ENCODE measurements around the gene FSIP1. TPM values are rescaled to one million over a fixed set of nuclear protein-coding genes. Genes with fewer than 3 reads are reported as not detected.
A peak's percentile ranks its signal among the peaks of the same experiment; 100 is the strongest.

Gene FSIP1
- total RNA-seq, 2 donors from 2014 or later, result 0.77 to 1.7 TPM

DNA sequence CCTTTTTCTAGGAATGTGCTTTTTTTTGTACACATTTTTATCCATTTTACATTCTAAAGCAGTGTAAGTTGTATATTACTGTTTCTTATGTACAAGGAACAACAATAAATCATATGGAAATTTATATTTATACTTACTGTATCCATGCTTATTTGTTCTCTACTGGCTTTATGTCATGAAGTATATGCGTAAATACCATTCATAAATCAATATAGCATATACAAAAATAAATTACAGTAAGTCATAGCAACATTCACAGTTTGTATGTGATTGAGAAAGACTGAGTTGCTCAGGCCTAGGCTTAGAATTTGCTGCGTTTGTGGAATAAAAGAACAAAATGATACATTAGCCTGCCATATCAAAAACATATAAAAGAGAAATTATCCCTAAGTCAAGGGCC, 185.3 kb downstream of the FSIP1 start:
- H3K4me3 ChIP-seq (ENCODE audit: low read length), result no peak overlapping the region
- Mint-ChIP-seq H3K36me3 (ENCODE audit: low read depth) (peaks cover 14% of the 10 kb centered on the region), H3K27ac (no peak overlapping the region), H3K4me3 (no peak overlapping the region), H3K4me1 (no peaks in the 10 kb centered on the region), H3K9me3 (no peaks in the 10 kb centered on the region), H3K27me3 (ENCODE audit: insufficient read depth) (no peaks in the 10 kb centered on the region)
- WGBS, 2 experiments (ENCODE audit: insufficient coverage in 1 of 2, insufficient read length in 1 of 2), result 100% methylated on average over 1 of the region's 2 CpGs; no CpG with 5 or more reads in 1 of the 2 experiments
- H3K4me1 ChIP-seq (ENCODE audit: control insufficient read depth, insufficient read depth, low read length), result no peaks in the 10 kb centered on the region
- no peaks in the 10 kb centered on the region for H3K9me3 ChIP-seq (ENCODE audit: control insufficient read depth, low read length)
- TF ChIP-seq, protein P1, sequence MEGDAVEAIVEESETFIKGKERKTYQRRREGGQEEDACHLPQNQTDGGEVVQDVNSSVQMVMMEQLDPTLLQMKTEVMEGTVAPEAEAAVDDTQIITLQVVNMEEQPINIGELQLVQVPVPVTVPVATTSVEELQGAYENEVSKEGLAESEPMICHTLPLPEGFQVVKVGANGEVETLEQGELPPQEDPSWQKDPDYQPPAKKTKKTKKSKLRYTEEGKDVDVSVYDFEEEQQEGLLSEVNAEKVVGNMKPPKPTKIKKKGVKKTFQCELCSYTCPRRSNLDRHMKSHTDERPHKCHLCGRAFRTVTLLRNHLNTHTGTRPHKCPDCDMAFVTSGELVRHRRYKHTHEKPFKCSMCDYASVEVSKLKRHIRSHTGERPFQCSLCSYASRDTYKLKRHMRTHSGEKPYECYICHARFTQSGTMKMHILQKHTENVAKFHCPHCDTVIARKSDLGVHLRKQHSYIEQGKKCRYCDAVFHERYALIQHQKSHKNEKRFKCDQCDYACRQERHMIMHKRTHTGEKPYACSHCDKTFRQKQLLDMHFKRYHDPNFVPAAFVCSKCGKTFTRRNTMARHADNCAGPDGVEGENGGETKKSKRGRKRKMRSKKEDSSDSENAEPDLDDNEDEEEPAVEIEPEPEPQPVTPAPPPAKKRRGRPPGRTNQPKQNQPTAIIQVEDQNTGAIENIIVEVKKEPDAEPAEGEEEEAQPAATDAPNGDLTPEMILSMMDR (conservative IDR thresholded peaks at IDR 0.05), result no peak
- peaks cover 53% of the 10 kb centered on the region for H3K36me3 ChIP-seq (ENCODE audit: control insufficient read depth, insufficient read depth, low read length)
- no peak overlapping the region for H3K9ac ChIP-seq (ENCODE audit: extremely low read depth, low read length, poor library complexity, severe bottlenecking)
- no peaks in the 10 kb centered on the region for H3K27me3 ChIP-seq (ENCODE audit: control insufficient read depth, insufficient read depth, low read length, poor library complexity, severe bottlenecking)
- no peak for DNase-seq
- H3K27ac ChIP-seq (ENCODE audit: low read depth, low read length), result no peak overlapping the region

DNA sequence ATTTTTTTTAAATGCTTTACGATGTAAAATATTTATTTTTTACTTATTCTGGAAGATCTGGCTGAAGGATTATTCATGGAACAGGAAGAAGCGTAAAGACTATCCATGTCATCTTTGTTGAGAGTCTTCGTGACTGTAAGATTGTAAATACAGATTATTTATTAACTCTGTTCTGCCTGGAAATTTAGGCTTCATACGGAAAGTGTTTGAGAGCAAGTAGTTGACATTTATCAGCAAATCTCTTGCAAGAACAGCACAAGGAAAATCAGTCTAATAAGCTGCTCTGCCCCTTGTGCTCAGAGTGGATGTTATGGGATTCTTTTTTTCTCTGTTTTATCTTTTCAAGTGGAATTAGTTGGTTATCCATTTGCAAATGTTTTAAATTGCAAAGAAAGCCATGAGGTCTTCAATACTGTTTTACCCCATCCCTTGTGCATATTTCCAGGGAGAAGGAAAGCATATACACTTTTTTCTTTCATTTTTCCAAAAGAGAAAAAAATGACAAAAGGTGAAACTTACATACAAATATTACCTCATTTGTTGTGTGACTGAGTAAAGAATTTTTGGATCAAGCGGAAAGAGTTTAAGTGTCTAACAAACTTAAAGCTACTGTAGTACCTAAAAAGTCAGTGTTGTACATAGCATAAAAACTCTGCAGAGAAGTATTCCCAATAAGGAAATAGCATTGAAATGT, 186.1 kb downstream of the FSIP1 start:
- TF ChIP-seq, protein P1 (conservative IDR thresholded peaks at IDR 0.05), result no peak
- H3K4me1 Mint-ChIP-seq, result no peaks in the 10 kb centered on the region
- no peaks in the 10 kb centered on the region for H3K9me3 Mint-ChIP-seq
- no peaks in the 10 kb centered on the region for H3K27me3 Mint-ChIP-seq (ENCODE audit: insufficient read depth)
- WGBS, 2 experiments (ENCODE audit: insufficient coverage in 1 of 2, insufficient read length in 1 of 2), result 94 to 100% methylated on average over 3 to 5 of the region's 5 CpGs
- Histone ChIP-seq H3K9ac (ENCODE audit: extremely low read depth, low read length, poor library complexity, severe bottlenecking) (no peak overlapping the region), H3K27me3 (ENCODE audit: control insufficient read depth, insufficient read depth, low read length, poor library complexity, severe bottlenecking) (no peaks in the 10 kb centered on the region), H3K9me3 (ENCODE audit: control insufficient read depth, low read length) (no peaks in the 10 kb centered on the region), H3K36me3 (ENCODE audit: control insufficient read depth, insufficient read depth, low read length) (peaks cover 61% of the 10 kb centered on the region), H3K4me3 (ENCODE audit: low read length) (no peak overlapping the region), H3K4me1 (ENCODE audit: control insufficient read depth, insufficient read depth, low read length) (no peaks in the 10 kb centered on the region), H3K27ac (ENCODE audit: low read depth, low read length) (no peak overlapping the region)
- H3K36me3 Mint-ChIP-seq (ENCODE audit: low read depth), result peaks cover 14% of the 10 kb centered on the region
- no peak overlapping the region for H3K4me3 Mint-ChIP-seq
- H3K27ac Mint-ChIP-seq, result no peak overlapping the region
- DNase-seq, result no peak

DNA sequence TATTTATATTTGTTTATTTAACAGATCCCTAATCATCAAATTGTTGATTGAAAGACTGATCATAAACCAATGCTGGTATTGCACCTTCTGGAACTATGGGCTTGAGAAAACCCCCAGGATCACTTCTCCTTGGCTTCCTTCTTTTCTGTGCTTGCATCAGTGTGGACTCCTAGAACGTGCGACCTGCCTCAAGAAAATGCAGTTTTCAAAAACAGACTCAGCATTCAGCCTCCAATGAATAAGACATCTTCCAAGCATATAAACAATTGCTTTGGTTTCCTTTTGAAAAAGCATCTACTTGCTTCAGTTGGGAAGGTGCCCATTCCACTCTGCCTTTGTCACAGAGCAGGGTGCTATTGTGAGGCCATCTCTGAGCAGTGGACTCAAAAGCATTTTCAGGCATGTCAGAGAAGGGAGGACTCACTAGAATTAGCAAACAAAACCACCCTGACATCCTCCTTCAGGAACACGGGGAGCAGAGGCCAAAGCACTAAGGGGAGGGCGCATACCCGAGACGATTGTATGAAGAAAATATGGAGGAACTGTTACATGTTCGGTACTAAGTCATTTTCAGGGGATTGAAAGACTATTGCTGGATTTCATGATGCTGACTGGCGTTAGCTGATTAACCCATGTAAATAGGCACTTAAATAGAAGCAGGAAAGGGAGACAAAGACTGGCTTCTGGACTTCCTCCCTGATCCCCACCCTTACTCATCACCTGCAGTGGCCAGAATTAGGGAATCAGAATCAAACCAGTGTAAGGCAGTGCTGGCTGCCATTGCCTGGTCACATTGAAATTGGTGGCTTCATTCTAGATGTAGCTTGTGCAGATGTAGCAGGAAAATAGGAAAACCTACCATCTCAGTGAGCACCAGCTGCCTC, 187.1 kb downstream of the FSIP1 start:
- DNase-seq, result no peak
- Histone ChIP-seq H3K36me3 (ENCODE audit: control insufficient read depth, insufficient read depth, low read length) (peaks cover 70% of the 10 kb centered on the region), H3K9ac (ENCODE audit: extremely low read depth, low read length, poor library complexity, severe bottlenecking) (no peak overlapping the region), H3K9me3 (ENCODE audit: control insufficient read depth, low read length) (no peaks in the 10 kb centered on the region), H3K4me1 (ENCODE audit: control insufficient read depth, insufficient read depth, low read length) (no peaks in the 10 kb centered on the region), H3K27me3 (ENCODE audit: control insufficient read depth, insufficient read depth, low read length, poor library complexity, severe bottlenecking) (no peaks in the 10 kb centered on the region), H3K27ac (ENCODE audit: low read depth, low read length) (peak overlapping the region; percentile 27), H3K4me3 (ENCODE audit: low read length) (no peak overlapping the region)
- TF ChIP-seq, protein P1 (conservative IDR thresholded peaks at IDR 0.05), result no peak
- no peaks in the 10 kb centered on the region for H3K9me3 Mint-ChIP-seq
- H3K27me3 Mint-ChIP-seq (ENCODE audit: insufficient read depth), result no peaks in the 10 kb centered on the region
- WGBS, 2 experiments (ENCODE audit: insufficient coverage in 1 of 2, insufficient read length in 1 of 2), result 93 to 97% methylated on average over 7 to 8 of the region's 8 CpGs
- H3K36me3 Mint-ChIP-seq (ENCODE audit: low read depth), result peaks cover 19% of the 10 kb centered on the region
- no peaks in the 10 kb centered on the region for H3K4me1 Mint-ChIP-seq
- H3K27ac Mint-ChIP-seq, result no peak overlapping the region
- no peak overlapping the region for H3K4me3 Mint-ChIP-seq
